Measurements from ENCODE around the gene CYTL1. TPM values are rescaled to one million over a fixed set of nuclear protein-coding genes. Genes with fewer than 3 reads are reported as not detected.

CYTL1 gene
- total RNA-seq, 1 donor from 2014 or later = 67.3 TPM

DNA sequence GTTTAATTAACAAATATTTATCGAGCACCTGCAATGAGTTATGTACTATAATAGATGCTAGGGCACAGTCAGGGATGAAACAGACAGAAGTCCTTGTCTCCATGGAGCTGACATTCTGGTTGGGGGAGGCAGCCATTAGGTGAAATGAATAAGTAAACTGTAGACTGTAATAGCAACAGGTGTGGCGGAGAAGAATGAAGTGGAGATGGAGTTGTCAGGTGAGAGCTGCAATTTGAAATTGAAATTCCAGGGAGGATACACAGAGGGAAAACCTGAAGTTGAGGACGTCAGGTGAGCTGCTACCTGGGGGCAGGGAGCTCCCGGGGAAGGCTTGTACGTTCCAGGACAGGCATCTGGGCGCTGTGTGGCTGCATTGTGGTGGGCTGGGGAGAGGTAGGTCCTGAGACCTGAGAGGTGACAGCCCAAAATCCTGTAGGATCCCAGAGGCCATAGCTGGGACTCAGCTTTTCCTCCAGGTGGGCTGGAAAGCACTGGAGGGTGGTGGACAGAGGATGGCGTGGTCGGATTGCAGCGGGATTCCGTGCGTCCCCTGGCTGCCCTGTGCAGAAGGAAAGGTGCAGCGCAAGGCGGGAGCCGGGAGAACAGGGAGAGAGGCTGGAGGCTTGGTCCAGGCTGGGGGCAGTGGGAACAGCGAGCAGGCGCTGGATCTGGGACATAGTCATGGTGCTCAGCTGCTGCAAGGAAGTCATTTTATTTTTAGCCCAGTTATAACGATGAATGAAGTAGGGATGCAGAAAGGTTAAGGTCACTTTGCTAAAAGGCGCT is 24.8 kb downstream of the CYTL1 start:
- Mint-ChIP-seq H3K27me3 (ENCODE audit: low read depth) (no peaks in the 10 kb centered on the region), H3K4me3 (ENCODE audit: unreplicated experiment) (no peak overlapping the region), H3K36me3 (ENCODE audit: low read depth) (no peaks in the 10 kb centered on the region), H3K4me1 (ENCODE audit: low read depth) (peaks cover 22% of the 10 kb centered on the region), H3K9me3 (ENCODE audit: low read depth) (no peaks in the 10 kb centered on the region), H3K27ac (ENCODE audit: unreplicated experiment) (no peak overlapping the region)
- no peak for DNase-seq (ENCODE audit: low spot score)
- TF ChIP-seq, protein P1, sequence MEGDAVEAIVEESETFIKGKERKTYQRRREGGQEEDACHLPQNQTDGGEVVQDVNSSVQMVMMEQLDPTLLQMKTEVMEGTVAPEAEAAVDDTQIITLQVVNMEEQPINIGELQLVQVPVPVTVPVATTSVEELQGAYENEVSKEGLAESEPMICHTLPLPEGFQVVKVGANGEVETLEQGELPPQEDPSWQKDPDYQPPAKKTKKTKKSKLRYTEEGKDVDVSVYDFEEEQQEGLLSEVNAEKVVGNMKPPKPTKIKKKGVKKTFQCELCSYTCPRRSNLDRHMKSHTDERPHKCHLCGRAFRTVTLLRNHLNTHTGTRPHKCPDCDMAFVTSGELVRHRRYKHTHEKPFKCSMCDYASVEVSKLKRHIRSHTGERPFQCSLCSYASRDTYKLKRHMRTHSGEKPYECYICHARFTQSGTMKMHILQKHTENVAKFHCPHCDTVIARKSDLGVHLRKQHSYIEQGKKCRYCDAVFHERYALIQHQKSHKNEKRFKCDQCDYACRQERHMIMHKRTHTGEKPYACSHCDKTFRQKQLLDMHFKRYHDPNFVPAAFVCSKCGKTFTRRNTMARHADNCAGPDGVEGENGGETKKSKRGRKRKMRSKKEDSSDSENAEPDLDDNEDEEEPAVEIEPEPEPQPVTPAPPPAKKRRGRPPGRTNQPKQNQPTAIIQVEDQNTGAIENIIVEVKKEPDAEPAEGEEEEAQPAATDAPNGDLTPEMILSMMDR (IDR thresholded peaks at IDR 0.05) = no peak

DNA sequence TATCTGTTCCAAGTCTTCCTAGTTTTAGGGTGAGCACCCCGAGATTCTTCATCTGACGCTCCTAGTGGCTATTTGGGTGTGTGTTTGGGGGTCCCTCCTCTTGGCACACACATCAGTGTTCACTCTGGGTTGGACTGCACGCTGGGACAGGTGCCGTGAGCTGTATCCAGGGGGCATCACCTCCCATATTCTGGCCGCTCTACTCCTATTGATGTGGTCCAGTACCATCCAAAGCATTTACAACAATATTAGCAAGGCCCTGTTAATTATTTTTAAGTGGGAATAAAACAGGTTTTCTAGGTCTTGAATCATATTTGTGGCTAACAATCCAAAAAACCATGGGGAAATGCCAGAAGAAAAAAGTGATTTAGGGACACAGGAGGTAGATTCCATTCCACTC is 26.4 kb downstream of the CYTL1 start:
- Mint-ChIP-seq H3K27me3 (ENCODE audit: low read depth) (no peaks in the 10 kb centered on the region), H3K9me3 (ENCODE audit: low read depth) (no peaks in the 10 kb centered on the region), H3K4me3 (ENCODE audit: unreplicated experiment) (no peak overlapping the region), H3K27ac (ENCODE audit: unreplicated experiment) (no peak overlapping the region), H3K4me1 (ENCODE audit: low read depth) (peaks cover 22% of the 10 kb centered on the region), H3K36me3 (ENCODE audit: low read depth) (no peaks in the 10 kb centered on the region)
- DNase-seq (ENCODE audit: low spot score) = no peak
- TF ChIP-seq, protein P1 (IDR thresholded peaks at IDR 0.05) = no peak

DNA sequence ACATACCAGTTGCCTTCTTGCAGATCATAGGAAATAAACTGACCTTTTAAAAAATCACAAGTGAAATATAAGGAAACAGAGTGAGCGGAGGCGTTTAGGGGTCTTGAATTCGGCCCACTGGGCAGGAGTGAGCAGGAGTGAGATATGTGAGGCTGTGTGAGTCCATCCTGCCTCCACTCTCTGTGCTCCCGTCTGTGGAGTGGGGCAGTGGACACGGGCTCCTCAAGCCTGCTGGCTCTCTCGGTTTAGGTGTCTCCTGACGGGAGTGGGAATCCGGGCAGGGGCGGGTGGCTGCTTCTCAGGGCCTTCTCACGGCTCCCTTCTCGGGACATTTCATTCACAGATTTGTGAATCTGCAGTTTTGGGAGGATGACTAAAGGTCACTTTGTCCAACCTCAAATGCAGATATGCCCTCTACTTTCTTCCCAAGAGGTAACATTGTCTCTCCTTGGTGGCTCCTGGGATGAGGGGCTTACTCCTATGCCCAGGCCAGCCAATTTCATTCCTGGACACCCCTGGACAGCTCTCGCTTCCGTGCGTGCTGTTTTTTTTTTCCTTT is 27.6 kb downstream of the CYTL1 start:
- TF ChIP-seq, protein P1 (IDR thresholded peaks at IDR 0.05) = no peak

DNA sequence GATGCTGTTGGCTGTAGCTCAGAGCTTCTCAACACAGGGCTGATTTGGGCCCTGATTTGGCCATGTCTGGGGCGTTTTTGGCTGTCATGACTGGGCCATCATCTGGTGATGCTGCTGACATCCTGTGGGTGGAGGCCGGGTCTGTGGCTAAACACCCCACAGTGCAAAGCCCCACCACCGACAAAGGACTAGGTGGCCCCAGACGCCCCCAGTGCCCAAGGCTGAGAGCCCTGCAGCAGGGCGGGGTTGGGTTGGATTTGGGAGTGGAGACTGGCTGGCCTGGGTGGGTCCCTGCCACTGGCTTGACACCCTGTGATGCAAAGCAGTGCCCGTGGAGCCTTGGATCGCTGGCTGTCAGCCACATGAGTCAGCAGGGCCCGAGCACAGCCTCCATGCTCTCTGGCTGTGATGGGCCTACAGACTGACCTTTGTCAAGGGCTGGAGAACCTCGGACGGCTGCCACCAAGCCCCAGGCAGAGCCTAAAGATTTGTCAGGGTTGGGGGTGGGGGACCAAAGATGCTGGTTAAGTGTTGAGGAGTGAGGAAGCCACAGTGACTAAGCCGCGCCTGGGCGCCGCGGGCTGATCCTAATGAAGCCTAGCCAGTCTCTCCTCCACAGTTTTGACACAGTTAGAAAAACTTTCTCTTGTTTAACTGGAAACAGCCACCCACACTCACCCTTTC is 28.3 kb downstream of the CYTL1 start:
- no peaks in the 10 kb centered on the region for H3K27me3 Mint-ChIP-seq (ENCODE audit: low read depth)
- H3K36me3 Mint-ChIP-seq (ENCODE audit: low read depth) = no peaks in the 10 kb centered on the region
- no peak overlapping the region for H3K4me3 Mint-ChIP-seq (ENCODE audit: unreplicated experiment)
- TF ChIP-seq, protein P1 (IDR thresholded peaks at IDR 0.05) = no peak
- DNase-seq (ENCODE audit: low spot score) = no peak
- H3K27ac Mint-ChIP-seq (ENCODE audit: unreplicated experiment) = peak overlapping the region; percentile 86
- H3K9me3 Mint-ChIP-seq (ENCODE audit: low read depth) = no peaks in the 10 kb centered on the region
- H3K4me1 Mint-ChIP-seq (ENCODE audit: low read depth) = peaks cover 22% of the 10 kb centered on the region

More for the DNA sequence above, 27.6 kb downstream of the CYTL1 start:
- Mint-ChIP-seq H3K36me3 (ENCODE audit: low read depth) (no peaks in the 10 kb centered on the region), H3K4me1 (ENCODE audit: low read depth) (peaks cover 22% of the 10 kb centered on the region), H3K27me3 (ENCODE audit: low read depth) (no peaks in the 10 kb centered on the region), H3K27ac (ENCODE audit: unreplicated experiment) (peak overlapping the region; percentile 86), H3K4me3 (ENCODE audit: unreplicated experiment) (no peak overlapping the region), H3K9me3 (ENCODE audit: low read depth) (no peaks in the 10 kb centered on the region)
- DNase-seq (ENCODE audit: low spot score) = no peak

DNA sequence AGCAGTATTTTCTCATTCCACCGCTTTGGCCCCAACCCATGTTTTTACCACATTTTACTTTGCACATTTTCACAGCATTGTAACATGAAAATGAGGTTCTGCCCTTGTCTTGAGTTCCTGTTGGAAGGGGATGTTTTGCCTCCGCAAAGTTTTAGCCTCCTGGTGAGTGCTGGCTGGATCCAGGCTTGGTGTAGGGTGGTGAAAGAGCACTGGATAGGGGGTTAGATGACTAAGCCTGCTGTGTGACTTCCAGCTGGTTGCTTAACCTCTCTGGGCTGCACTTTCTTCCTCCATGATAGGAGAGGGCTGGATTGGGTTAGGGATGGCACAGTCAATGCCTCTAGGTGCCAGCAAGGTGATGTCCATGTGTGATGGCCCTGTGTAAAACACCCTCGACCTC is 28.9 kb downstream of the CYTL1 start:
- Mint-ChIP-seq H3K4me1 (ENCODE audit: low read depth) (peaks cover 22% of the 10 kb centered on the region), H3K4me3 (ENCODE audit: unreplicated experiment) (no peak overlapping the region), H3K27ac (ENCODE audit: unreplicated experiment) (no peak overlapping the region), H3K36me3 (ENCODE audit: low read depth) (no peaks in the 10 kb centered on the region), H3K9me3 (ENCODE audit: low read depth) (no peaks in the 10 kb centered on the region), H3K27me3 (ENCODE audit: low read depth) (no peaks in the 10 kb centered on the region)
- TF ChIP-seq, protein P1 (IDR thresholded peaks at IDR 0.05) = no peak
- no peak for DNase-seq (ENCODE audit: low spot score)

All from chondrocyte (in vitro differentiated cells).